MCF 10A (cell line): Measurements from ENCODE around the gene HPSE2. TPM values are rescaled to one million over a fixed set of nuclear protein-coding genes. Genes with fewer than 3 reads are reported as not detected.

Source experiments
- BruUV-seq: library from RNA; stranded (reverse); fragments of 400-500 nt; replicated peaks from 2 replicates; lab custom pipeline; 2021; lab: Mats Ljungman, UMichigan
- CTCF ChIA-PET: fragments of 300-600 bp; sonication (Branson Sonifier 250); formaldehyde crosslinking; extraction: SDS; loops from one replicate; lab custom pipeline; 2021; ENCODE audit warnings: antibody characterized with exemption, inconsistent platforms; lab: Yijun Ruan, JAX
- POLR2A ChIA-PET: fragments of 300-600, 350-650 bp; sonication (Branson Sonifier 250); formaldehyde crosslinking; extraction: SDS; loops from one replicate; lab custom pipeline; 2020; ENCODE audit warnings: antibody characterized with exemption, inconsistent platforms; lab: Yijun Ruan, JAX
- DNase-seq: peaks from one replicate; pipeline ENCODE4 v3.0.0-alpha.2; 2018; ENCODE audit not compliant: unreplicated experiment
- H3K27ac Mint-ChIP-seq: one replicate; pipeline ENCODE4 v1.8.0; 2022; ENCODE audit warnings: mild to moderate bottlenecking, low read depth, mixed read lengths; ENCODE audit not compliant: unreplicated experiment
- H3K27me3 Mint-ChIP-seq: one replicate; pipeline ENCODE4 v1.8.0; 2022; ENCODE audit warnings: mixed read lengths; ENCODE audit not compliant: insufficient read depth, unreplicated experiment
- H3K36me3 Mint-ChIP-seq: one replicate; pipeline ENCODE4 v1.8.0; 2022; ENCODE audit warnings: mild to moderate bottlenecking, moderate library complexity, mixed read lengths; ENCODE audit not compliant: insufficient read depth, unreplicated experiment
- H3K4me1 Mint-ChIP-seq: one replicate; pipeline ENCODE4 v1.8.0; 2022; ENCODE audit warnings: mixed read lengths; ENCODE audit not compliant: insufficient read depth, unreplicated experiment
- H3K4me3 Mint-ChIP-seq: one replicate; pipeline ENCODE4 v1.8.0; 2022; ENCODE audit warnings: mild to moderate bottlenecking, moderate library complexity, mixed read lengths; ENCODE audit not compliant: unreplicated experiment
- H3K9me3 Mint-ChIP-seq: one replicate; pipeline ENCODE4 v1.8.0; 2022; ENCODE audit warnings: mixed read lengths; ENCODE audit not compliant: unreplicated experiment
- intact Hi-C: fragments of 100-400 bp; cut with micrococcal nuclease; formaldehyde crosslinking; loops from 2 replicates; pipeline ENCODE4 v1.14.1; 2022
- total RNA-seq: library from RNA; stranded (reverse); gene quantifications from 2 replicates; pipeline ENCODE4 v1.2.3, GENCODE V29; 2022
- TF ChIP-seq, protein P1 (sequence below): fragments of 200-600 bp; IDR thresholded peaks from one replicate; pipeline ENCODE4 v1.8.0; 2022; ENCODE audit warnings: antibody characterized with exemption, mild to moderate bottlenecking; ENCODE audit not compliant: unreplicated experiment

HPSE2 gene
- total RNA-seq, 1 experiment from 2014 or later = not detected

DNA sequence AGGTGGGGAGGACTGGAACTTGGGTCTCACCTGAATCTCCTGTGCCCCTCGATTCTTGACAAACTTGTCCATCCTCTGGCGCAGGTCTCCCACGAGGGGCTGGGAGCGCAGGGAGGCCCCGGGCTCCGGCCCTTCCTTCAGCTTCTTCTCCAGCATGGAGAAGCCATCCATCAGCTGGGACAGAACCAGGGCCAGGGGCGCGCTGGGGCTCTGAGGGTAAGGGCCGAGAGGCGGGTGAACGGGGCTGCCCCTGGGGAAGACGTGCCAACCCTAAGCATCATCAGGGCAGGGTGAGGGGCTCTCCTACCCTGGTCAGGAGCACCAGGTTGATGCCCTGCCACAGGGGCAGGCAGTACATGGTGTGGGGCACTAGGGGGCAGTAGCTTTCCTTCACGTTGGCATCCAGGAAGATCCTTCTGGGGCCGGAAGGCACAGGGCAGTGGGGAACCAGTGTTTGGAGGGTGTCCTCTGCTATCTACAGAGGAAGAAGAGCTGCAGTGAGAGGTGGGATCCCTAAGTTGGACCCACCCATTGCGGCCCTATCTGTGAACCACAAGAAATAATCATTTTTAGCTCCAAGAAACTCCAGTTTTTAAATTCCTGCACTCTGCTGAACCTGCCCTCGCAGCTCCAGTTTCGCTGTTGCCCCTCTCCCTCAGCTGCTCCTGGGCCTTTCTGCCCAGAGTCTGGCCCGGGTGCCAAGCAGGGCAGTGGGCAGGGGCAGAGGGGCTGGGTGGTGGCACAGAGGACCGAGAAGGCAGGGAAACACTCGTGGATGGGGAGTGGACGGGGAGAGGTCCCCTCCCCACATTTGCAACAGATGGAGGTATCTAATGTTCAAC lies 809.9 kb downstream of the HPSE2 start:
- POLR2A ChIA-PET = no interaction called here
- DNase-seq = peak; percentile 55
- no peak overlapping the region for H3K4me3 Mint-ChIP-seq
- intact Hi-C loops = no loop called here
- TF ChIP-seq, protein P1, sequence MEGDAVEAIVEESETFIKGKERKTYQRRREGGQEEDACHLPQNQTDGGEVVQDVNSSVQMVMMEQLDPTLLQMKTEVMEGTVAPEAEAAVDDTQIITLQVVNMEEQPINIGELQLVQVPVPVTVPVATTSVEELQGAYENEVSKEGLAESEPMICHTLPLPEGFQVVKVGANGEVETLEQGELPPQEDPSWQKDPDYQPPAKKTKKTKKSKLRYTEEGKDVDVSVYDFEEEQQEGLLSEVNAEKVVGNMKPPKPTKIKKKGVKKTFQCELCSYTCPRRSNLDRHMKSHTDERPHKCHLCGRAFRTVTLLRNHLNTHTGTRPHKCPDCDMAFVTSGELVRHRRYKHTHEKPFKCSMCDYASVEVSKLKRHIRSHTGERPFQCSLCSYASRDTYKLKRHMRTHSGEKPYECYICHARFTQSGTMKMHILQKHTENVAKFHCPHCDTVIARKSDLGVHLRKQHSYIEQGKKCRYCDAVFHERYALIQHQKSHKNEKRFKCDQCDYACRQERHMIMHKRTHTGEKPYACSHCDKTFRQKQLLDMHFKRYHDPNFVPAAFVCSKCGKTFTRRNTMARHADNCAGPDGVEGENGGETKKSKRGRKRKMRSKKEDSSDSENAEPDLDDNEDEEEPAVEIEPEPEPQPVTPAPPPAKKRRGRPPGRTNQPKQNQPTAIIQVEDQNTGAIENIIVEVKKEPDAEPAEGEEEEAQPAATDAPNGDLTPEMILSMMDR = peak; percentile 71
- no peaks in the 10 kb centered on the region for H3K4me1 Mint-ChIP-seq
- H3K27ac Mint-ChIP-seq = no peak overlapping the region
- H3K27me3 Mint-ChIP-seq = no peaks in the 10 kb centered on the region
- no peaks in the 10 kb centered on the region for H3K9me3 Mint-ChIP-seq
- CTCF ChIA-PET = interaction anchor here (0.6 to 2.6 kb wide), 16 partner anchors 10 to 1197 kb away, joined by 3 to 29 read pairs (median 3); partner anchors contain the start of gene PYROXD2
- no TSS peak for BruUV-seq
- peaks cover 18% of the 10 kb centered on the region for H3K36me3 Mint-ChIP-seq

DNA sequence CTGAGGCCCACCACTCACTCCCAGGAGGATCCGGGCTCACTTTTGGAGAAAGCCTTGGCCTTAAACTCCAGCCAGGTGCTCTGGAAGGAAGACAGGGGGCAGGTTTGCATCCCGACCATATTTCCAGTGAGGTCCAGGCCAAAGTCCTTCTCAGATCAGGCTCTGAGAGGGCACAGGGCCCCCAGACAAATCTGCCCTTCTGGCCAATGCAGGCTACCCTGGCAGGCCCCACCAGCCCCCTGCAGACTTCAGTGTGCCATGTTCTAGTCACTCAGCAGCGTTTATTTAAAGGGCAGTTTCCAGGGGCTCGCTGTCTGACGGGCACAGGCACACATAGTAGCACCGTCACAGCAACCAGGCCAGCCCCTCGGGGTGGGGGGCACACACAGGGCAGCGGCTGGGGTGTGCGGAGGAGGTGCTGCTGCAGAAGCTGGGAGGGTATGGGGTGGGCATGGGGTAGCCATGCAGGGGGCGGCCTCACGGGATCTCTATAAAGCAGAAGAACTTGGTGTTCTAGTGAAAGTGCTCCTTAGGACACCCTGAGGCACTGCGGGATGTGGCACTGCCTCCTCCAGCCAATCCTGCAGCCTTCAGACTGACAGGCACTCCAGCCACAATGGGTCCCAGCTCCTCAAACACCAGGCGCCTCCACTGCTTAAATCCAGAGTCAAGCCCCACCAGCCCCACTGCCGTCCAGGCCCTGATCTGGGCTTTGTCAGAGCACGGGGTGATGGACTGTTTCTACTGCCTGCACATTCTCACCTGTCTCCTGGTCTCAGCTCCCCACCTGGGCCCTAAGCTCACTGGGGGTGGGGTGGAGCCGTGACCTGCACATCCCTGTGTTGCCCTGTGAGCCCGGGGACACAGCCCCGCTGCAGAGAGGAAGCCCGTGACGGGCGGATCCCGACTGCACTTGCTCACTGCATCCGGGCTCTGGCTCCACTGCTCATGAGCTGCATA lies 811.1 kb downstream of the HPSE2 start:
- H3K4me3 Mint-ChIP-seq = no peak overlapping the region
- no peak for DNase-seq
- H3K9me3 Mint-ChIP-seq = no peaks in the 10 kb centered on the region
- ChIA-PET CTCF (interaction anchor here (0.6 to 2.6 kb wide), 12 partner anchors 11 to 1198 kb away, joined by 3 to 29 read pairs (median 3); no protein-coding TSS in a partner anchor), POLR2A (no interaction called here)
- no peak overlapping the region for H3K27ac Mint-ChIP-seq
- peaks cover 6% of the 10 kb centered on the region for H3K36me3 Mint-ChIP-seq
- TF ChIP-seq, protein P1 = no peak
- H3K27me3 Mint-ChIP-seq = no peaks in the 10 kb centered on the region
- no TSS peak for BruUV-seq
- no peaks in the 10 kb centered on the region for H3K4me1 Mint-ChIP-seq
- intact Hi-C loops = no loop called here

DNA sequence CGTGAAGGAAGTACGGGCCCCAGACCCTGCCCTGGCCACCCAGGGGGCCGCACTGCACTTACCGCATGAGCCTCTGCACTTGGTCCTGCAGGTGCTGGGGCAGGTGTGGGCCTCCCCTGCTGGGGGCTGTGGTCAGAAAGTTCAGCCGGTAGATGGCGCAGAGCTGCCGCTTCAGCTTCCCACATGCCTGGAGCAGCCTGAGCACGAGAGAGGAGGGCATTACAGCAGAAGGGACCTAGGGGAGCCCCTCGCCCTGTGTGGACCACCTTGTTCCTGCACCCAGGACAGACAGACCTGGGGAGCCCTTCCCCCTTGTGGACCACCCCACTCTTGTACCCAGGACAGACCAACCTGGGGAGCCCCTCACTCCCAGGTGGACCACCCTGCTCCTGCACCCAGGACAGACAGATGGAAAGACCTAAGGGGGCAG lies 811.9 kb downstream of the HPSE2 start:
- Mint-ChIP-seq H3K4me3 (no peak overlapping the region), H3K36me3 (peaks cover 12% of the 10 kb centered on the region), H3K27ac (no peak overlapping the region), H3K4me1 (no peaks in the 10 kb centered on the region), H3K27me3 (no peaks in the 10 kb centered on the region), H3K9me3 (no peaks in the 10 kb centered on the region)
- ChIA-PET POLR2A (no interaction called here), CTCF (interaction anchor here (0.6 to 1.0 kb wide), 4 partner anchors 22 to 857 kb away, joined by 3 to 4 read pairs (median 4); no protein-coding TSS in a partner anchor)
- TF ChIP-seq, protein P1 = no peak
- no peak for DNase-seq
- BruUV-seq = no TSS peak
- intact Hi-C loops = no loop called here
